ENCODE results near the gene DOCK2.

The DOCK2 gene

GRCh38 chr5:169848271-169848670 lies 211.2 kb downstream of the DOCK2 start:
- ChIA-PET POLR2A (no interaction called here), CTCF (interaction anchor here (1.8 kb wide), 1 partner anchor 15 kb away, joined by 5 read pairs; no protein-coding TSS in a partner anchor)
- no peak for TF ChIP-seq CTCF (IDR thresholded peaks at IDR 0.05; ENCODE audit: control extremely low read depth, extremely low read depth, low read depth, missing control alignments)
- no peak for DNase-seq (ENCODE audit: extremely low spot score)

GRCh38 chr5:169848792-169849191 lies 211.7 kb downstream of the DOCK2 start:
- TF ChIP-seq CTCF (IDR thresholded peaks at IDR 0.05; ENCODE audit: control extremely low read depth, extremely low read depth, low read depth, missing control alignments), result no peak
- ChIA-PET POLR2A (no interaction called here), CTCF (interaction anchor here (1.2 to 3.1 kb wide), 3 partner anchors 7 to 19 kb away, joined by 4 to 11 read pairs (median 5); no protein-coding TSS in a partner anchor)
- no peak for DNase-seq (ENCODE audit: extremely low spot score)

GRCh38 chr5:169850409-169850808 lies 213.3 kb downstream of the DOCK2 start:
- no peak for TF ChIP-seq CTCF (IDR thresholded peaks at IDR 0.05; ENCODE audit: control extremely low read depth, extremely low read depth, low read depth, missing control alignments)
- no peak for DNase-seq (ENCODE audit: extremely low spot score)
- CTCF ChIA-PET, result interaction anchor here (1.1 to 3.1 kb wide), 3 partner anchors 9 to 72 kb away, joined by 3 to 11 read pairs (median 3); no protein-coding TSS in a partner anchor
- POLR2A ChIA-PET, result no interaction called here

- no peak for DNase-seq (ENCODE audit: extremely low spot score)
- no peak for TF ChIP-seq CTCF (IDR thresholded peaks at IDR 0.05; ENCODE audit: control extremely low read depth, extremely low read depth, low read depth, missing control alignments)
- POLR2A ChIA-PET, result no interaction called here
- CTCF ChIA-PET, result interaction anchor here (1.1 to 3.1 kb wide), 3 partner anchors 10 to 22 kb away, joined by 3 to 11 read pairs (median 3); no protein-coding TSS in a partner anchor
Measured at GRCh38 chr5:169851321-169851850, 214.3 kb downstream of the DOCK2 start.

- TF ChIP-seq CTCF (IDR thresholded peaks at IDR 0.05; ENCODE audit: control extremely low read depth, extremely low read depth, low read depth, missing control alignments), result no peak
- CTCF ChIA-PET, result interaction anchor here (1.7 kb wide), 1 partner anchor 17 kb away, joined by 3 read pairs; no protein-coding TSS in a partner anchor
- POLR2A ChIA-PET, result no interaction called here
- DNase-seq (ENCODE audit: extremely low spot score), result no peak
Measured at GRCh38 chr5:169856571-169856970, 219.5 kb downstream of the DOCK2 start.

- no peak for DNase-seq (ENCODE audit: extremely low spot score)
- no peak for TF ChIP-seq CTCF (IDR thresholded peaks at IDR 0.05; ENCODE audit: control extremely low read depth, extremely low read depth, low read depth, missing control alignments)
- ChIA-PET POLR2A (no interaction called here), CTCF (interaction anchor here (0.7 to 0.8 kb wide), 3 partner anchors 22 to 40 kb away, joined by 3 read pairs; no protein-coding TSS in a partner anchor)
Measured at GRCh38 chr5:169860585-169860984, 223.5 kb downstream of the DOCK2 start.

Data from GM10248 (cell line).